Stomach smooth muscle (tissue), 2 donors: ENCODE data around the gene ZNF407.

ENCODE experiments used
- H3K27ac ChIP-seq: one replicate; pipeline ENCODE4 v1.7.0; 2013; ENCODE audit warnings: mild to moderate bottlenecking, low read length, inconsistent platforms
- H3K27me3 ChIP-seq, 2 donors: one replicate each; pipeline ENCODE4 v1.7.0; 2013; ENCODE audit warnings: low read length in 2 of 2; ENCODE audit not compliant: insufficient read depth in 2 of 2, control insufficient read depth in 1 of 2
- H3K36me3 ChIP-seq, 2 donors: one replicate each; pipeline ENCODE4 v1.7.0; 2013; ENCODE audit warnings: low read length in 2 of 2; ENCODE audit not compliant: control insufficient read depth in 2 of 2, insufficient read depth in 2 of 2
- H3K4me1 ChIP-seq: one replicate; pipeline ENCODE4 v1.7.0; 2013; ENCODE audit warnings: low read length; ENCODE audit not compliant: control insufficient read depth, insufficient read depth
- H3K4me3 ChIP-seq, 2 donors: one replicate each; pipeline ENCODE4 v1.7.0; 2013; ENCODE audit warnings: low read length in 2 of 2
- H3K9ac ChIP-seq, 2 donors: one replicate each; pipeline ENCODE4 v1.7.0; 2013; ENCODE audit warnings: low read length in 2 of 2, mild to moderate bottlenecking in 1 of 2
- H3K9me3 ChIP-seq, 2 donors: one replicate each; pipeline ENCODE4 v1.7.0; 2013; ENCODE audit warnings: low read length in 2 of 2; ENCODE audit not compliant: control insufficient read depth in 2 of 2
- donor health status: healthy.
- donor health status: Pancreatic carcinoma.

ZNF407 gene

DNA sequence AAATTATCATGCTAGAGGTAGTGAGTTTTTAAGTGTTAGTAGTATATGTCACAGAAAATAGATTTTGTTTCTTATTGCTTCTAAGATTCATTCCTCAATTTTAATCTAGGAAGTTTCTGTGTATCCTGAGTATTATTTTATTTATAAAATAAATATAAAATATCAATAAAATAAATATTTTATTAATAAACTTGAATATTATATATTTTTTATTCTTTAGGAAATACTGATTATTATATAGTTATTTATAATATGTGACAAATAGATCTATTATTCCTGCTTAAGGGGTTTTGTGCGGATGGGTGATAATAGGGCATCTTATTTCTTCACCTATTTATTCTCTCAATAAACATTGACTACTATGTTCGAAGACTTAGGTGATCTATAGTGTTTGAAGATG lies 191.0 kb downstream of the ZNF407 start:
- H3K4me1 ChIP-seq = no peaks in the 10 kb centered on the region
- no peak overlapping the region for H3K9ac ChIP-seq
- H3K27me3 ChIP-seq = no peaks in the 10 kb centered on the region
- no peak overlapping the region for H3K27ac ChIP-seq
- peaks cover 0 to 3% of the 10 kb centered on the region in 2 donors for H3K36me3 ChIP-seq
- no peak overlapping the region for H3K4me3 ChIP-seq
- H3K9me3 ChIP-seq = no peaks in the 10 kb centered on the region

DNA sequence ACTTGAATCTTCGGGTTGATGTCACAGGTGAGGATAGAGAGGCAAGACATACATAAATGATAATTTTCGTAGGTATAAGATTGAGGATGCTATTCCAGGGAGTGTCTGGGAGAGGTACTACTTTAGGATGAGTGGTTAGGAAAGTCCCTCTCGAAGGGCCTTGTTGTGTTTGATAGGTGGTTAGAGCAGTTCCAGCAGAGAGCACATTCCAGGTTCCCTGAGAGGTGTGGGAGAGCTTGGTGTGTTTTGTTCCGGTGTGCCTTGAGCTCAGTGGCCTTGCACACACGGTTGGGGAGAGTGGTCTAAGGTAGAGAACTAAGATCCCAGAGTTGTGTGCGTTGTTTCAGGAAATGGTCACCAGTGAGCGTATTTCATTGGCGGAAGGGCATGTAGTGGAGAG lies 191.4 kb downstream of the ZNF407 start:
- Histone ChIP-seq H3K4me1 (no peaks in the 10 kb centered on the region), H3K9ac (no peak overlapping the region), H3K4me3 (no peak overlapping the region), H3K36me3 (peaks cover 0 to 3% of the 10 kb centered on the region in 2 donors), H3K9me3 (no peaks in the 10 kb centered on the region), H3K27me3 (no peaks in the 10 kb centered on the region), H3K27ac (no peak overlapping the region)

DNA sequence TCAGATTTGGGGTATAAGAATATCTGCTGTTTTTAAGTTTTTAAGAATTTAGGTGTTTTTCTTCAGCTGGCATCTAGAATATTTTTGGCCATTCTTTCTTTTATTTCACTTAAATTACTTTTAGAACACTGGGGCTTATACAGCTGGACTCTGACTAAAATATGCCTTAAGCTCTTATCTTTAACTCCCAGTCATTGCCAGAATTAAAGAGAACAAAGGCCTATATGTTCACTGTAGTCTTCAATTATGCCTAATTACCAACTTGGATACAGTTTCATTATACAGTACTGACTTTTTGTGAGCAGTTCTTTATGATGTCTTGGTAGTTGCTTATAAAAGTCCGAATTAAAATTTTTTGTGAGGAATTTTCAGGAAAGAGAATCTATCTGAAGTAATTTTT lies 192.8 kb downstream of the ZNF407 start:
- H3K4me3 ChIP-seq = no peak overlapping the region
- peaks cover 0 to 2% of the 10 kb centered on the region in 2 donors for H3K36me3 ChIP-seq
- H3K9me3 ChIP-seq = no peaks in the 10 kb centered on the region
- H3K27me3 ChIP-seq = no peaks in the 10 kb centered on the region
- no peak overlapping the region for H3K9ac ChIP-seq
- no peaks in the 10 kb centered on the region for H3K4me1 ChIP-seq
- no peak overlapping the region for H3K27ac ChIP-seq

DNA sequence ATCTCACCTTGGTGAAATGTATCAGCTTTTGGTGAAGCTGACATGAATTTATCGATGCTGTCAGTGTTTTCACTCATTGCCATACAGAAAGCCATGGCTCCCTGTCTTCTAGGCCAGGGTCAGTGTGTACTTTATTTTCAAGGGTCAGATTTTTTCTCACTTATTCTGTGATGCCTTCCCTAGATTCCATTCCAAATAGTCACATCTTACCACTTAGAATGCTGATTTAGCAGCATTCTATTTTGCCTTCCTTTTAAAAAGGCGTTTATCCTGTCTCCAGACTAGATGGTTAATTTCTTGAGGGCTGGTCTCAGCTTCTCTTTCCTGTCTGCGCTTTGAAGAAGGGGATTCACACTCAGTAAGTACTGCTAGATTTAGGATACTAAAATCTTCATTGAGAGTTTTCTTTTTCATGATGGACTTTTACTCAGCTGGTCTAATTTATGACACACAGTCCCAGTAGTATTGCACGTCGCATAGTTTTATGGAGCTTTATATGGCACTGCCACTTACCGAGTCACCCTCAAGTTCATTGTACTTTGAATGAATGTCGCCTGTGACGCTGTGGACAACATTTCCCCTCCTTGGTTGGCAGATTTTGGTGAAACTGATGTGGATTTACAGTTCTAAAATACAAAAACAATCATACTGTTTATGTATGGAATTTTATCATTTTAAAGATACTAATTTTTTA lies 194.0 kb downstream of the ZNF407 start:
- Histone ChIP-seq H3K27ac (no peak overlapping the region), H3K4me1 (no peaks in the 10 kb centered on the region), H3K9ac (no peak overlapping the region), H3K9me3 (no peaks in the 10 kb centered on the region), H3K36me3 (no peaks in the 10 kb centered on the region), H3K4me3 (no peak overlapping the region), H3K27me3 (no peaks in the 10 kb centered on the region)

DNA sequence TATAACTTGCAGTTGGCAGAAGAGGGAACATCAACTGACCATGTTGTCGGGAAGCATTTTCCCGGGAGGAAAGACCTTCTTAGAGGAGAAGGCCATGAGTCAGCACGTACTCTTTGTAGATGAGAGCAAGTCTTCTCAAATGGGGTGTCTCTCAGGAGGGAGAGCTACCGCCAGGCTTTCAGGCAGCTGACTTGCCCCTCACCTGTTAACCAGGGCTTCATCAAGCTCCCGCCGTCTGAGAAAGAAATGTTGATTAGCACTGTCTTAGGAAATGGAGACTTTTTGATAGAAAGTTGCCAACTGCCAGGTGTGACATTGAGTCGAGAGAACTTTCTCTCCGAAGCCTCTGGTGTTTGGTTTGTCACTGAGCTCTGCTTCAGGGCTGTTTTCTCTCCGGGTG lies 196.1 kb downstream of the ZNF407 start:
- H3K4me1 ChIP-seq = peaks cover 4% of the 10 kb centered on the region
- no peak overlapping the region for H3K27ac ChIP-seq
- no peak overlapping the region for H3K4me3 ChIP-seq
- no peaks in the 10 kb centered on the region for H3K9me3 ChIP-seq
- H3K36me3 ChIP-seq = no peaks in the 10 kb centered on the region
- H3K27me3 ChIP-seq = no peaks in the 10 kb centered on the region
- H3K9ac ChIP-seq = no peak overlapping the region

DNA sequence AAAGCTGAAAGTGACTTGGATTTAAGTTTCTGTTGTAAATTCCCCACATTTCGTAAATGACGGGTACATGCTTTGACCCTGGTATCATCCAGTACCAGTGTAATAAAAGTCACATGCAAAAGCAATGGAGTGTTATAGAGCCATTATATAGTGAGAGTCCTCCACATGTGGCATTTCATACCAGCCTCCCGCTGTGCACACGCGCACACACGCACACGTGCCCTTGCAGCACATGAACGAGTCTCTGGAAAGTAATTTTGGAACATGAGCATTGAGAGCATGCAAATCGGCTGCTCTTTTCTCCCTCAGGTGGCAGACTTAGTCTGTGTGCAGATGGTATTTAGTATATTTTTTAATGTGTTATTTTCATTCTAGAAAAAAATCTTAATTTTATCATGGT lies 198.1 kb downstream of the ZNF407 start:
- H3K9me3 ChIP-seq = no peaks in the 10 kb centered on the region
- no peaks in the 10 kb centered on the region for H3K27me3 ChIP-seq
- no peak overlapping the region for H3K4me3 ChIP-seq
- H3K4me1 ChIP-seq = peaks cover 4% of the 10 kb centered on the region
- H3K27ac ChIP-seq = no peak overlapping the region
- no peaks in the 10 kb centered on the region for H3K36me3 ChIP-seq
- no peak overlapping the region for H3K9ac ChIP-seq

DNA sequence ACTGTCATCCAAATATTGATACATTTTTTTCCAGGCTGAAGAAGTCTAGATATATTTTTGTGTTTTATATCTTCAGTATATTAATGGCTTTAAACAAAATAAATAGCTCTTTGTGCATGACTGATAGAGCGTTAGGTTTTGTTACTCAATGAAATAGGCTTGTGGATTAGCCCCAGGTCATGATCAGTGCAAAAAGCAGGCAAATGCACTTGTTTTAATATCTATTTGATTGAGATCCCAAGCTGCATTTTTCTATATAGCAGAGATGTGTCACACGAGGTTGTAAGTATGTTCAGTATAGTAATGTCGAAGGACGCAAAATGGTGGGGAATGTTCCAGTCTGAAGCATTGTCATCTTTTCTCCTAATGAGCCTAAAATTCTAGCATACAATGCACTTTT lies 198.5 kb downstream of the ZNF407 start:
- H3K36me3 ChIP-seq = no peaks in the 10 kb centered on the region
- peaks cover 4% of the 10 kb centered on the region for H3K4me1 ChIP-seq
- no peak overlapping the region for H3K9ac ChIP-seq
- H3K27me3 ChIP-seq = no peaks in the 10 kb centered on the region
- H3K9me3 ChIP-seq = no peaks in the 10 kb centered on the region
- H3K4me3 ChIP-seq = no peak overlapping the region
- H3K27ac ChIP-seq = no peak overlapping the region

DNA sequence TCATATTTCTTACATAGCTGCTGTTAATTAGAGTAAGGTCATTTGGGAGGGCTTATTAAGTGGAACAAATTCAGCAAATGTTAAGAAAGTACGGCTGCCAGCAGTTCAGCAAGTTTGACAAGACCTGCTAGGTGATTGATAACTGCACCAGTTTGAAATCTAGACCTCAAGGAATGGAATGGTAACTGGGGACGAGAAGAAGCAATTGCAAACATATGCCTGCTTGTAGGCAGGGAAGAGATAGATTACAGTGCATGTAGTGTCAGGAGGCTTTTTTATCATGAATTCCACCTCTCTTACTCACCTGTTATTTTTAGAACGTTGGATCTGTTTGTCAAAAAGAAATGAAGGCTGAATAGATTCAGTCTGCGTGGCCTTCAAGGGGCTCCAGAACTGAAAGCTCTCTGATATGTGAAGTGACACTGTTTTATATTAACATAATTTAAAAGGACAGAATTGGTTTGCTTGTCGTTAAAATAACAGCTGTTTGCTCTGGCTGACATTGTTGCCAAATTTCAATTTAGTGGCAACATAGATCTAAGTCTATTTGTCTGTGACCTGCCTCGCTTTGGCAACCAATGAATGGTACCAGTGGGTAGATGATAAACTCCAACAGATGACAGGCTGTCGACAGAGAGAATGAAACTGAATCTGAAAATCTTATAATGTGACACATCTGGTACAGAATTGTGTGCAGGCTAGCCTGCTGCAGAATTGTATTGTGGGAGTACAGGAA lies 199.3 kb downstream of the ZNF407 start:
- Histone ChIP-seq H3K27me3 (no peaks in the 10 kb centered on the region), H3K27ac (no peak overlapping the region), H3K9ac (no peak overlapping the region), H3K36me3 (no peaks in the 10 kb centered on the region), H3K4me3 (peak overlapping the region; percentile 29 to 31), H3K4me1 (peaks cover 4% of the 10 kb centered on the region), H3K9me3 (no peaks in the 10 kb centered on the region)

DNA sequence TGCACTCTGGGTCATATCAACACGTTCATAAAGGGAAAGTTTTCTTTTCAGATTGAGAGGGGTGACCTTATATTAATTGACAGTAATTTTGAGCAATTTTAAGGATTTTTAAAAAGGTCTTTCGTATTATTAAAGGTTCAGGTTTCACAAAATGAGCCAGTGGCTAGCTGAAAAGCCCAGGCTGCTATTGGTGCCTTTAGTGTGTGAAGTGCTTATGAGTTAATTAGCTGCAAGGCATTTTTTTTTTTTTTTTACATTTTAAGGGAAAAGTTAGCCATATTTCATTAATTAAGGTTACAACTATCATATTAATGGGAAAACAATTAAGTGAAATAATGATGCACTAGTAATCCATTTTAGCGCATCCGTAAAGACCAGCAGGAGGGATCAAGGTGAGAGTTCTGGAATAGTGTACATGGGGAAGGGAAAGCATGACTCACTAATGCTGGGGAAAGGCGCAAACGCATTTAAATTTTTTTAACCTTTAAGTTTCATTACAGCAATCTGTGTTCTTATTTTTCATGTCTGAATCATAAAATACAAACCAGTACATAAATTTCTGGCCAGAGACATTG lies 200.0 kb downstream of the ZNF407 start:
- Histone ChIP-seq H3K27ac (no peak overlapping the region), H3K27me3 (no peaks in the 10 kb centered on the region), H3K36me3 (no peaks in the 10 kb centered on the region), H3K9ac (no peak overlapping the region), H3K4me3 (peak overlapping the region; percentile 29 to 31), H3K9me3 (no peaks in the 10 kb centered on the region), H3K4me1 (peaks cover 4% of the 10 kb centered on the region)

DNA sequence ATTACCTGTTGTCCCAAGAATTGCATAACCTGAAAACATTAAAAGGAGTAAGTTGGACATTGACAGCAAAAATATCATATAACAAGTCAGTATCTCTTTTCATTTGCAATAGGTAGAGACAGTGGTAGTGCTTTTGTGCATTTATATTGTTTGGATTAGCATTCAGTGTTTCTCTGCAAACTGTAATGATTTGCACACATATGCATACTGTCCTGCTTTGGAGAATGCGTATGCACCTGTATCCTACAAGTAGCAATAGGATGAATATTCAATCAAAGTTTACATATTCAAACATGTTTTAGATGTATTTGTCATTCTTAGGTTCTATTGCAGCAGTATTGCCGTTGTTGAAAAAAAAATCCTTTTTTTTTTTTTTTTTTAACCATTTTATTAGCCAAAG lies 201.9 kb downstream of the ZNF407 start:
- no peak overlapping the region for H3K9ac ChIP-seq
- no peaks in the 10 kb centered on the region for H3K27me3 ChIP-seq
- no peaks in the 10 kb centered on the region for H3K36me3 ChIP-seq
- H3K9me3 ChIP-seq = no peaks in the 10 kb centered on the region
- no peak overlapping the region for H3K27ac ChIP-seq
- H3K4me1 ChIP-seq = peaks cover 4% of the 10 kb centered on the region
- H3K4me3 ChIP-seq = no peak overlapping the region

DNA sequence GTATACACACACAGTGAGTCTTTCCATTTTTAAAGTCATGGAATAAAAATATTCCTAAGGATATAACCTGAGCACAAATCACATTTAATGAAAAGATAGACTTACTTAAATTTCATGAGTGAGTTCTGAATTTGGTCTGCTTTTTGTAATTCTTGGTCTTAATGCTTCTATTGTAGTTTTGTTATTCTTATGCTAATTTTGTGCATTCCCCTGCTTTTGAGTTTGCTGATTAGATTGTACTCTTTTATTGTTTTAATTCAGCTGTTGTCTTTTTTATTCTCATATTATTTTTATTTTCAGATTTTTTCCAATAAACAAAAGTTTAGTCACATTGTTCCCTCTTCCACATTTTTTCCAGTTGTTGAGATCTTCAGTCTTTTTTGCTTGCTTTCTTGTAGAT lies 202.4 kb downstream of the ZNF407 start:
- H3K4me1 ChIP-seq = peaks cover 4% of the 10 kb centered on the region
- H3K4me3 ChIP-seq = no peak overlapping the region
- H3K27me3 ChIP-seq = no peaks in the 10 kb centered on the region
- no peak overlapping the region for H3K9ac ChIP-seq
- no peak overlapping the region for H3K27ac ChIP-seq
- no peaks in the 10 kb centered on the region for H3K36me3 ChIP-seq
- H3K9me3 ChIP-seq = no peaks in the 10 kb centered on the region
